Measurements from ENCODE around the gene USP13. TPM values are rescaled to one million over a fixed set of nuclear protein-coding genes. Genes with fewer than 3 reads are reported as not detected.
"Not testable (repeated sequence)": the region's sequence is repeated elsewhere in the genome, so short reads cannot be mapped to it uniquely, and the experiment has no call there.

USP13 gene
- total RNA-seq, 1 donor from 2014 or later: 11.0 TPM

DNA sequence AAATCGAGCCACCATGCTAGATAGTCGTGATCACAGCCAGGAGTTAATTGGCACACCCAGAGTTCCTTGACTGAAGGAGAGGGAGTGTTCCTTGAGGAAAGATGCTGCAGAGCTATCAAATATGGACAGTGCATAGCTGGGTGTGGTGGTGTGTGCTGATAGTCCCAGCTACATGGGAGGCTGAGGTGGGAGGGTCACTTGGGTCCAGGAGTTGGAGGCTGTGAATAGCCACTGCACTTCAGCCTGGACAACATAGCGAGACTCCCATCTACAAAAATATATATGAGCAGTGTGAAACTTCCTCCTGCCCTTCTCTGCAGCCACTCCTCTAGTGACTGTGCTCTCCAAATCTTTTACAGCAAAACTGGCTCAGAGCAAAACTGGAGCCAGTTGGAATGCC lies 10.0 kb upstream of the USP13 start:
- intact Hi-C loops (cut with micrococcal nuclease): no loop called here
- H3K27ac Mint-ChIP-seq: no peak overlapping the region
- no peaks in the 10 kb centered on the region for H3K27me3 Mint-ChIP-seq
- H3K4me1 Mint-ChIP-seq: no peaks in the 10 kb centered on the region
- no peak for DNase-seq
- no peak overlapping the region for H3K4me3 Mint-ChIP-seq
- TF ChIP-seq, protein P1, sequence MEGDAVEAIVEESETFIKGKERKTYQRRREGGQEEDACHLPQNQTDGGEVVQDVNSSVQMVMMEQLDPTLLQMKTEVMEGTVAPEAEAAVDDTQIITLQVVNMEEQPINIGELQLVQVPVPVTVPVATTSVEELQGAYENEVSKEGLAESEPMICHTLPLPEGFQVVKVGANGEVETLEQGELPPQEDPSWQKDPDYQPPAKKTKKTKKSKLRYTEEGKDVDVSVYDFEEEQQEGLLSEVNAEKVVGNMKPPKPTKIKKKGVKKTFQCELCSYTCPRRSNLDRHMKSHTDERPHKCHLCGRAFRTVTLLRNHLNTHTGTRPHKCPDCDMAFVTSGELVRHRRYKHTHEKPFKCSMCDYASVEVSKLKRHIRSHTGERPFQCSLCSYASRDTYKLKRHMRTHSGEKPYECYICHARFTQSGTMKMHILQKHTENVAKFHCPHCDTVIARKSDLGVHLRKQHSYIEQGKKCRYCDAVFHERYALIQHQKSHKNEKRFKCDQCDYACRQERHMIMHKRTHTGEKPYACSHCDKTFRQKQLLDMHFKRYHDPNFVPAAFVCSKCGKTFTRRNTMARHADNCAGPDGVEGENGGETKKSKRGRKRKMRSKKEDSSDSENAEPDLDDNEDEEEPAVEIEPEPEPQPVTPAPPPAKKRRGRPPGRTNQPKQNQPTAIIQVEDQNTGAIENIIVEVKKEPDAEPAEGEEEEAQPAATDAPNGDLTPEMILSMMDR (IDR thresholded peaks at IDR 0.05): no peak
- ATAC-seq (ENCODE audit: low read depth): no peak
- H3K36me3 Mint-ChIP-seq (ENCODE audit: low read depth): no peaks in the 10 kb centered on the region
- POLR2A ChIA-PET: no interaction called here
- CTCF ChIA-PET: no interaction called here
- H3K9me3 Mint-ChIP-seq: peaks cover 2% of the 10 kb centered on the region

DNA sequence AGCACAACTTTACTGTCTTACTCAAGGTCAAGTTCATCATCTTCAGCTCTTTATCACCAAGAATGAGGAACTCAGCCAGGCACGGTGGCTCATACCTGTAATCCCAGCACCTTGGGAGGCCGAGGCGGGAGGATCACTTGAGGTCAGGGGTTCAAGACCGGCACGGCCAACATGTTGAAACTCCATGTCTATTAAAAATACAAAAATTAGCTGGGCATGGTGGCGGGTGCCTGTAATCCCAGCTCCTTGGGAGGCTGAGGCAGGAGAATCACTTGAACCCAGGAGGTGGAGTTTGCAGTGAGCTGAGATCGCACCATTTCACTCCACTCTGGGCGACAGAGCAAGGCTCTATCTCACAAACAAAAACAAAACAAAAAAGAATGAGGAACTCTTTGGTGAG lies 9.0 kb upstream of the USP13 start:
- H3K27me3 Mint-ChIP-seq; H3K4me1 Mint-ChIP-seq; H3K36me3 Mint-ChIP-seq (ENCODE audit: low read depth); CTCF ChIA-PET; H3K9me3 Mint-ChIP-seq; H3K27ac Mint-ChIP-seq; H3K4me3 Mint-ChIP-seq; ATAC-seq (ENCODE audit: low read depth); DNase-seq; intact Hi-C loops (cut with micrococcal nuclease): not testable (repeated sequence)
- POLR2A ChIA-PET: interaction anchor here (0.8 kb wide), 1 partner anchor 9 kb away, joined by 3 read pairs; the partner anchor contains the start of gene USP13

DNA sequence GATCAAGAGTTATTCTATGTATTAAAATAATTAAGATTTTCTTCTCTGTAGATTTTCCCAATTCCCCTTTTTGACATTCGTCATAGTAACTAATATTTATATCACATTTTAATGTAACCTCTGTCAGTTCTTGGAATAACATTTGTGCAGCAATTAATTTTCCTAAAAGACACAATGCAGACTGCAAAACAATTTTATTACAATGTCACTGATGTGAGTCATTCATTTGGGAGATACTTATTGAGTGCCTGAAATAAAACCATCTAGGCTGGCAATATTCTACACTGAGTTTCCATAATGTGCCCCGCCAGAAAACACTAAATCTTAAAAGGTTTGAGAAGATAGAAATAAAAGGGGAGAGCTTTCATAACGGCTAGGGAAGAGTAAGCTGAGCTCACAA lies 6.7 kb upstream of the USP13 start:
- Mint-ChIP-seq H3K27me3 (no peaks in the 10 kb centered on the region), H3K27ac (no peak overlapping the region), H3K9me3 (no peaks in the 10 kb centered on the region), H3K4me3 (no peak overlapping the region), H3K36me3 (ENCODE audit: low read depth) (no peaks in the 10 kb centered on the region), H3K4me1 (no peaks in the 10 kb centered on the region)
- intact Hi-C loops (cut with micrococcal nuclease): no loop called here
- POLR2A ChIA-PET: no interaction called here
- TF ChIP-seq, protein P1 (IDR thresholded peaks at IDR 0.05): no peak
- CTCF ChIA-PET: no interaction called here
- ATAC-seq (ENCODE audit: low read depth): no peak
- DNase-seq: no peak

DNA sequence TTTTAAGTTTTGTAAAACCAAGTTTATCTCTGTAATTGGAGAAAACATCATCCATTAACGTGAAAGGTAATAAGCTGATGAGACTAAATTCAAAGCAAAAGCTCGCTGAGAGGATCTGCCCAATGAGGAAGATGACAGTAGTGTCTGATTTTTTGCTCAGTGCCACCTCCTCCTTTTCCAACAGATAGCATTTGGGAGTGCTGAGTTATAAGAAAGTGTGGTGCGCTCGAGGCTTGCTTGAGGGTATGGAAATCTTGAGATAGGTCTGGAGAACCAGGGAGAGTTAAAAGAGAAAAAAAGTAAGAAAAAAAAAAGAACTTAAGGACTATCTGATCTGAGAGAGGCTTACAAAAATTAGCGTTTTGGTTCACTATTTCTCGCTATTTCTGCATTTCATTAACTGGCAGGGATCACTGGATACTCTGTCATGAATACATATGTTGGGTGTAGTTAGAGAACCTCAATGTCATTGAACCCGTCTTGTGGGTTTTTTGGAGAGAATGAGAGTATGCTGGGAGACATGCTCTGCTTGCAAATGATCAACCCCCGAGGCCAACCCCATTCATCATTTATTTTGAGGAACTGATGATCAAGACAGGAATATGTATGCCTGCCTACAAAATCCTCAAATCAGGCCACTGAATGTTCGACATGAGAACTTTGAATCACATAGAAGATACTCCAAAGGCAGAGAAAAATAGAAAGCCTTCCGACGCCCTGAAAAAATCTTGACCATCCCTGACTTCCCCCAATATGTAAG lies 973 bp upstream of the USP13 start:
- ChIA-PET CTCF (no interaction called here), POLR2A (interaction anchor here (0.6 to 2.8 kb wide), 5 partner anchors 8 to 950 kb away, joined by 3 to 27 read pairs (median 4); partner anchors contain the start of genes MRPL47, NDUFB5 and TTC14)
- H3K9me3 Mint-ChIP-seq: no peaks in the 10 kb centered on the region
- no peaks in the 10 kb centered on the region for H3K27me3 Mint-ChIP-seq
- peaks cover 6% of the 10 kb centered on the region for H3K36me3 Mint-ChIP-seq (ENCODE audit: low read depth)
- peaks cover 25% of the 10 kb centered on the region for H3K4me1 Mint-ChIP-seq
- DNase-seq: no peak
- H3K27ac Mint-ChIP-seq: peak overlapping the region; percentile 61
- peak overlapping the region; percentile 83 for H3K4me3 Mint-ChIP-seq
- intact Hi-C loops (cut with micrococcal nuclease): loop anchor here (1.0 to 5.0 kb wide), 11 partner anchors 48 to 1625 kb away; partner anchors contain the start of genes ACTL6A, DNAJC19, GNB4 and MRPL47
- TF ChIP-seq, protein P1 (IDR thresholded peaks at IDR 0.05): no peak
- no peak for ATAC-seq (ENCODE audit: low read depth)

DNA sequence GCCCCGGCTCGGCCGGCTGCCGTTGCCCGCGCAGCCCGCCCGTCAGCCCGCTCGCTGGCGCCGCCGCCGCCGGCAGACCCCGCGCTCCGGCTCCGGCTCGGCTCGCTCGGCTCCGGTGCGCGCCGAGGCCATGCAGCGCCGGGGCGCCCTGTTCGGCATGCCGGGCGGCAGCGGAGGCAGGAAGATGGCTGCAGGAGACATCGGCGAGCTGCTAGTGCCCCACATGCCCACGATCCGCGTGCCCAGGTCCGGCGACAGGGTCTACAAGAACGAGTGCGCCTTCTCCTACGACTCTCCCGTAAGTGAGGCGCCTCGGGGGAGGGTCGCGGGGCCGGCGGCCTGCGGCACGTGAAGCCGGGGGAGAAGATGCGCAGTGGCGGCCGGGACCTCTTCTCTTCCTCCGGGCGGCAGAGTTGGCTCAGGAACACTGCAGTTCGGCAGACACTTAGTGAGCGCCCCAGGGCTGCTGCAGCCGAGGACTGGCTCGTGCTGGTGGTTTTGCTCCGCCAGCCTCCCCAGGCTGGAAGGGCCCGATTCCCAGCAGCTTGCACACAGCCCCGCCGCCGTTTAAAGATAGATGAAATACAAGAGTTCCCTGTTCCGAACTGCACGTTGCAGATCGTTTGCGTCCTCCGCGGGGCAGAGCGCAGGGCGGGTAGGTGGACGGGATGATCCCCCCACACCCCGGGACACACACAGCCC lies 407 bp downstream of the USP13 start:
- Mint-ChIP-seq H3K4me3 (peak overlapping the region; percentile 91), H3K27ac (peak overlapping the region; percentile 87), H3K4me1 (peaks cover 25% of the 10 kb centered on the region), H3K36me3 (ENCODE audit: low read depth) (peaks cover 6% of the 10 kb centered on the region), H3K27me3 (no peaks in the 10 kb centered on the region), H3K9me3 (no peaks in the 10 kb centered on the region)
- CTCF ChIA-PET: no interaction called here
- ATAC-seq (ENCODE audit: low read depth): peak; percentile 38
- DNase-seq: peak; percentile 66
- POLR2A ChIA-PET: interaction anchor here (0.7 to 2.8 kb wide), 4 partner anchors 47 to 949 kb away, joined by 3 to 27 read pairs (median 6); partner anchors contain the start of genes MRPL47 and NDUFB5
- TF ChIP-seq, protein P1 (IDR thresholded peaks at IDR 0.05): no peak
- intact Hi-C loops (cut with micrococcal nuclease): loop anchor here (2.0 to 5.0 kb wide), 8 partner anchors 201 to 1624 kb away; partner anchors contain the start of genes DNAJC19, GNB4, PIK3CA and ZMAT3
